HEK293 (cell line): ENCODE measurements around the gene GRB2.

Experiments used
- BCL11A ChIP-seq: fragments of 450-650 bp; formaldehyde crosslinking; IDR thresholded peaks from 2 replicates; pipeline ENCODE4 v1.5.1; 2016; ENCODE audit warnings: low read depth, missing biosample characterization, missing genetic modification characterization
- BCL11B ChIP-seq: fragments of 450-650 bp; formaldehyde crosslinking; IDR thresholded peaks from 2 replicates; pipeline ENCODE4 v1.5.1; 2016; ENCODE audit warnings: low read depth, missing biosample characterization, missing genetic modification characterization
- GFI1B ChIP-seq: fragments of 450-650 bp; formaldehyde crosslinking; IDR thresholded peaks from 2 replicates; pipeline ENCODE4 v1.5.1; 2016; ENCODE audit warnings: missing biosample characterization, missing genetic modification characterization
- GLIS1 ChIP-seq: fragments of 450-650 bp; formaldehyde crosslinking; IDR thresholded peaks from 2 replicates; pipeline ENCODE4 v1.5.1; 2016; ENCODE audit warnings: missing biosample characterization, missing genetic modification characterization
- RBAK ChIP-seq: fragments of 450-650 bp; formaldehyde crosslinking; IDR thresholded peaks from 2 replicates; pipeline ENCODE4 v1.5.1; 2016; ENCODE audit warnings: missing biosample characterization, missing genetic modification characterization
- SP2 ChIP-seq: fragments of 450-650 bp; formaldehyde crosslinking; IDR thresholded peaks from 2 replicates; pipeline ENCODE4 v1.5.1; 2016; ENCODE audit warnings: missing biosample characterization, missing genetic modification characterization
- TRIM28 ChIP-seq: IDR thresholded peaks from 2 replicates; pipeline ENCODE4 v1.6.1; 2011; ENCODE audit warnings: low read length, control low read depth, borderline replicate concordance
- ZBTB1 ChIP-seq: fragments of 450-650 bp; formaldehyde crosslinking; IDR thresholded peaks from 2 replicates; pipeline ENCODE4 v1.5.1; 2016; ENCODE audit warnings: missing biosample characterization, missing genetic modification characterization
- ZBTB17 ChIP-seq: fragments of 450-650 bp; formaldehyde crosslinking; IDR thresholded peaks from 2 replicates; pipeline ENCODE4 v1.5.1; 2016; ENCODE audit warnings: missing biosample characterization, missing genetic modification characterization
- ZFP3 ChIP-seq: fragments of 450-650 bp; formaldehyde crosslinking; IDR thresholded peaks from 2 replicates; pipeline ENCODE4 v1.5.1; 2016; ENCODE audit warnings: low read depth, missing biosample characterization, missing genetic modification characterization
- ZFP37 ChIP-seq: fragments of 450-650 bp; formaldehyde crosslinking; IDR thresholded peaks from 2 replicates; pipeline ENCODE4 v1.5.1; 2016; ENCODE audit warnings: missing biosample characterization, missing genetic modification characterization
- ZFP69B ChIP-seq: fragments of 450-650 bp; formaldehyde crosslinking; IDR thresholded peaks from 2 replicates; pipeline ENCODE4 v1.5.1; 2016; ENCODE audit warnings: missing biosample characterization, missing genetic modification characterization
- ZNF114 ChIP-seq: fragments of 450-650 bp; formaldehyde crosslinking; IDR thresholded peaks from 2 replicates; pipeline ENCODE4 v1.5.0; 2017; ENCODE audit warnings: missing biosample characterization, missing genetic modification characterization
- ZNF138 ChIP-seq: fragments of 450-650 bp; formaldehyde crosslinking; IDR thresholded peaks from 2 replicates; pipeline ENCODE4 v1.5.1; 2016; ENCODE audit warnings: missing biosample characterization, missing genetic modification characterization, borderline replicate concordance
- ZNF157 ChIP-seq: fragments of 450-650 bp; formaldehyde crosslinking; IDR thresholded peaks from 2 replicates; pipeline ENCODE4 v1.5.1; 2016; ENCODE audit warnings: missing biosample characterization, missing genetic modification characterization
- ZNF202 ChIP-seq: fragments of 450-650 bp; formaldehyde crosslinking; IDR thresholded peaks from 2 replicates; pipeline ENCODE4 v1.5.1; 2016; ENCODE audit warnings: missing biosample characterization, missing genetic modification characterization, borderline replicate concordance
- ZNF214 ChIP-seq: fragments of 450-650 bp; formaldehyde crosslinking; IDR thresholded peaks from 2 replicates; pipeline ENCODE4 v1.5.1; 2017; ENCODE audit warnings: missing biosample characterization, mild to moderate bottlenecking, missing genetic modification characterization, borderline replicate concordance
- ZNF223 ChIP-seq: fragments of 450-650 bp; formaldehyde crosslinking; IDR thresholded peaks from 2 replicates; pipeline ENCODE4 v1.5.1; 2016; ENCODE audit warnings: missing biosample characterization, missing genetic modification characterization
- ZNF248 ChIP-seq: fragments of 450-650 bp; formaldehyde crosslinking; IDR thresholded peaks from 2 replicates; pipeline ENCODE4 v1.5.1; 2017; ENCODE audit warnings: missing biosample characterization, missing genetic modification characterization
- ZNF266 ChIP-seq: fragments of 450-650 bp; formaldehyde crosslinking; IDR thresholded peaks from 2 replicates; pipeline ENCODE4 v1.5.1; 2016; ENCODE audit warnings: missing biosample characterization, missing genetic modification characterization, low read depth
- ZNF274 ChIP-seq, 2 experiments: fragments of 200-500 bp in 1 of 2; fragments of 450-650 bp in 1 of 2; sonication (Bioruptor generic) in 1 of 2; formaldehyde crosslinking in 1 of 2; IDR thresholded peaks; 2 replicates each; pipeline versions ENCODE4 v1.5.1 to v1.6.1; 2014 to 2016; ENCODE audit warnings: borderline replicate concordance in 1 of 2, inconsistent platforms in 1 of 2, low read length in 1 of 2, missing biosample characterization in 1 of 2, missing genetic modification characterization in 1 of 2
- ZNF292 ChIP-seq: fragments of 450-650 bp; formaldehyde crosslinking; IDR thresholded peaks from 2 replicates; pipeline ENCODE4 v1.5.1; 2016; ENCODE audit warnings: low read depth, missing biosample characterization, missing genetic modification characterization, borderline replicate concordance
- ZNF311 ChIP-seq: fragments of 450-650 bp; formaldehyde crosslinking; IDR thresholded peaks from 2 replicates; pipeline ENCODE4 v1.5.1; 2017; ENCODE audit warnings: missing biosample characterization, missing genetic modification characterization, borderline replicate concordance
- ZNF324 ChIP-seq: fragments of 450-650 bp; formaldehyde crosslinking; IDR thresholded peaks from 2 replicates; pipeline ENCODE4 v1.5.1; 2016; ENCODE audit warnings: missing biosample characterization, missing genetic modification characterization
- ZNF366 ChIP-seq: fragments of 450-650 bp; formaldehyde crosslinking; conservative IDR thresholded peaks from 2 replicates; pipeline ENCODE4 v1.5.1; 2016; ENCODE audit warnings: missing biosample characterization, missing genetic modification characterization
- ZNF394 ChIP-seq: fragments of 450-650 bp; formaldehyde crosslinking; IDR thresholded peaks from 2 replicates; pipeline ENCODE4 v1.5.1; 2016; ENCODE audit warnings: missing biosample characterization, missing genetic modification characterization, mild to moderate bottlenecking, moderate library complexity, borderline replicate concordance
- ZNF473 ChIP-seq: fragments of 450-650 bp; formaldehyde crosslinking; IDR thresholded peaks from 2 replicates; pipeline ENCODE4 v1.5.1; 2017; ENCODE audit warnings: missing biosample characterization, missing genetic modification characterization
- ZNF510 ChIP-seq: fragments of 450-650 bp; formaldehyde crosslinking; IDR thresholded peaks from 2 replicates; pipeline ENCODE4 v1.5.1; 2018; ENCODE audit warnings: mild to moderate bottlenecking, missing genetic modification characterization, missing biosample characterization; ENCODE audit not compliant: insufficient replicate concordance
- ZNF544 ChIP-seq: fragments of 450-650 bp; formaldehyde crosslinking; IDR thresholded peaks from 2 replicates; pipeline ENCODE4 v1.5.0; 2017; ENCODE audit warnings: missing biosample characterization, missing genetic modification characterization
- ZNF549 ChIP-seq: fragments of 450-650 bp; IDR thresholded peaks from 2 replicates; pipeline ENCODE4 v1.5.1; 2018; ENCODE audit warnings: missing biosample characterization, missing genetic modification characterization, mild to moderate bottlenecking, inconsistent platforms, moderate library complexity
- ZNF670 ChIP-seq: fragments of 450-650 bp; formaldehyde crosslinking; IDR thresholded peaks from 2 replicates; pipeline ENCODE4 v1.5.1; 2016; ENCODE audit warnings: missing biosample characterization, missing genetic modification characterization, low read depth
- ZSCAN30 ChIP-seq: fragments of 450-650 bp; IDR thresholded peaks from 2 replicates; pipeline ENCODE4 v1.5.1; 2018; ENCODE audit warnings: missing biosample characterization, mild to moderate bottlenecking, missing genetic modification characterization, moderate library complexity
- TF ChIP-seq, protein P1 (sequence below): fragments of 450-650 bp; formaldehyde crosslinking; IDR thresholded peaks from 2 replicates; pipeline ENCODE4 v1.5.1; 2016; ENCODE audit warnings: missing biosample characterization, missing genetic modification characterization
- TF ChIP-seq, protein P2 (sequence below): fragments of 450-650 bp; formaldehyde crosslinking; conservative IDR thresholded peaks from 2 replicates; pipeline ENCODE4 v1.5.1; 2016; ENCODE audit warnings: low read depth, missing biosample characterization, missing genetic modification characterization
- TF ChIP-seq, protein P3 (sequence below): fragments of 450-650 bp; formaldehyde crosslinking; IDR thresholded peaks from 2 replicates; pipeline ENCODE4 v1.5.1; 2016; ENCODE audit warnings: missing biosample characterization, missing genetic modification characterization
- TF ChIP-seq, protein P4 (sequence below): fragments of 450-650 bp; formaldehyde crosslinking; IDR thresholded peaks from 2 replicates; pipeline ENCODE4 v1.5.1; 2017; ENCODE audit warnings: missing biosample characterization, missing genetic modification characterization

The GRB2 gene

DNA sequence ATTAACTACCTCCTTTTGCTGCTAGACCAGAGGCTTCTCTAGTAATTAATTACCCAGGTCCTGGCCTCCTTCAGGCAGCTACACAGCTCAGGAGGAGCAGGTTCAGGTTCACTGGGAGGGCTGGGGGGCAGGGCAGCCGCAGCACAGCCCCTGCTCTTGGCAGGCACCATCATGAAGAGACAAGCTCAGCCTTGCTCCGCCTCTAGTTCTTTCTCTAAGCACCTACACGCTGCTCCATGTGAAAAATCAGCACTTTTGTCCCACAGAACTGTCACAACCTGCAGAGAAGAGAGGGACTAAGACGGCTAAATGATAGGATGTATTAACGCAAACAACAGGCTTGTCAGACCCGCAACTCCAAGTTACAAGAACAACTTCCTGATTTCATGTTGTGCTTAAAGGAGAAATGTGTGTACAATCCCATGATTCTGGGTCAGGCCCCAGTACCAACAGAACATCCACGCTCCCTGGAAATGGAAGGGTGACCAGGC is 53.4 kb downstream of the GRB2 start (continued):
- peak; percentile 29 for TF ChIP-seq ZNF510 (tag by site-specific recombination)
- no peak for TF ChIP-seq ZNF157
- TF ChIP-seq ZNF266 (tag by site-specific recombination) = no peak
- no peak for TF ChIP-seq ZNF202 (tag by site-specific recombination)
- no peak for TF ChIP-seq ZNF274 (IDR thresholded peaks at IDR 0.05; ENCODE audit: low read length)
- no peak for TF ChIP-seq ZNF274 (tag by site-specific recombination; IDR thresholded peaks at IDR 0.05; ENCODE audit: borderline replicate concordance)
- TF ChIP-seq, protein P1, sequence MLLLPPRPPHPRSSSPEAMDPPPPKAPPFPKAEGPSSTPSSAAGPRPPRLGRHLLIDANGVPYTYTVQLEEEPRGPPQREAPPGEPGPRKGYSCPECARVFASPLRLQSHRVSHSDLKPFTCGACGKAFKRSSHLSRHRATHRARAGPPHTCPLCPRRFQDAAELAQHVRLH (tag by site-specific recombination) = no peak
- no peak for TF ChIP-seq ZNF544 (tag by site-specific recombination)
- TF ChIP-seq ZFP69B = peak; percentile 32; the same call in 1 of the 2 replicates
- TF ChIP-seq ZNF114 (tag by site-specific recombination) = no peak
- TF ChIP-seq RBAK (tag by site-specific recombination) = no peak
- TF ChIP-seq ZNF394 (tag by site-specific recombination) = no peak
- no peak for TF ChIP-seq GFI1B (tag by site-specific recombination)
- no peak for TF ChIP-seq ZBTB1 (tag by site-specific recombination)
- no peak for TF ChIP-seq ZFP37
- peak; percentile 57 for TF ChIP-seq SP2
- TF ChIP-seq ZNF473 (tag by site-specific recombination) = no peak
- TF ChIP-seq ZNF311 = no peak
- TF ChIP-seq ZNF292 (tag by site-specific recombination) = no peak
- peak; percentile 73 for TF ChIP-seq ZBTB17 (tag by site-specific recombination)
- no peak for TF ChIP-seq ZNF138 (tag by site-specific recombination)
- no peak for TF ChIP-seq TRIM28
- no peak for TF ChIP-seq BCL11A (tag by site-specific recombination)
- peak; percentile 34; the same call in 1 of the 2 replicates for TF ChIP-seq GLIS1 (tag by site-specific recombination)
- TF ChIP-seq, protein P2, sequence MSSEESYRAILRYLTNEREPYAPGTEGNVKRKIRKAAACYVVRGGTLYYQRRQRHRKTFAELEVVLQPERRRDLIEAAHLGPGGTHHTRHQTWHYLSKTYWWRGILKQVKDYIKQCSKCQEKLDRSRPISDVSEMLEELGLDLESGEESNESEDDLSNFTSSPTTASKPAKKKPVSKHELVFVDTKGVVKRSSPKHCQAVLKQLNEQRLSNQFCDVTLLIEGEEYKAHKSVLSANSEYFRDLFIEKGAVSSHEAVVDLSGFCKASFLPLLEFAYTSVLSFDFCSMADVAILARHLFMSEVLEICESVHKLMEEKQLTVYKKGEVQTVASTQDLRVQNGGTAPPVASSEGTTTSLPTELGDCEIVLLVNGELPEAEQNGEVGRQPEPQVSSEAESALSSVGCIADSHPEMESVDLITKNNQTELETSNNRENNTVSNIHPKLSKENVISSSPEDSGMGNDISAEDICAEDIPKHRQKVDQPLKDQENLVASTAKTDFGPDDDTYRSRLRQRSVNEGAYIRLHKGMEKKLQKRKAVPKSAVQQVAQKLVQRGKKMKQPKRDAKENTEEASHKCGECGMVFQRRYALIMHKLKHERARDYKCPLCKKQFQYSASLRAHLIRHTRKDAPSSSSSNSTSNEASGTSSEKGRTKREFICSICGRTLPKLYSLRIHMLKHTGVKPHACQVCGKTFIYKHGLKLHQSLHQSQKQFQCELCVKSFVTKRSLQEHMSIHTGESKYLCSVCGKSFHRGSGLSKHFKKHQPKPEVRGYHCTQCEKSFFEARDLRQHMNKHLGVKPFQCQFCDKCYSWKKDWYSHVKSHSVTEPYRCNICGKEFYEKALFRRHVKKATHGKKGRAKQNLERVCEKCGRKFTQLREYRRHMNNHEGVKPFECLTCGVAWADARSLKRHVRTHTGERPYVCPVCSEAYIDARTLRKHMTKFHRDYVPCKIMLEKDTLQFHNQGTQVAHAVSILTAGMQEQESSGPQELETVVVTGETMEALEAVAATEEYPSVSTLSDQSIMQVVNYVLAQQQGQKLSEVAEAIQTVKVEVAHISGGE (tag by site-specific recombination) = no peak
- TF ChIP-seq ZNF324 (tag by site-specific recombination) = no peak
- TF ChIP-seq ZNF248 = no peak
- TF ChIP-seq ZNF549 (tag by site-specific recombination) = no peak
- no peak for TF ChIP-seq ZFP3 (tag by site-specific recombination)
- TF ChIP-seq ZSCAN30 (tag by site-specific recombination) = no peak
- peak; percentile 54 for TF ChIP-seq ZNF366 (tag by site-specific recombination)
- no peak for TF ChIP-seq ZNF223 (tag by site-specific recombination)
- no peak for TF ChIP-seq BCL11B (tag by site-specific recombination)
- TF ChIP-seq, protein P3, sequence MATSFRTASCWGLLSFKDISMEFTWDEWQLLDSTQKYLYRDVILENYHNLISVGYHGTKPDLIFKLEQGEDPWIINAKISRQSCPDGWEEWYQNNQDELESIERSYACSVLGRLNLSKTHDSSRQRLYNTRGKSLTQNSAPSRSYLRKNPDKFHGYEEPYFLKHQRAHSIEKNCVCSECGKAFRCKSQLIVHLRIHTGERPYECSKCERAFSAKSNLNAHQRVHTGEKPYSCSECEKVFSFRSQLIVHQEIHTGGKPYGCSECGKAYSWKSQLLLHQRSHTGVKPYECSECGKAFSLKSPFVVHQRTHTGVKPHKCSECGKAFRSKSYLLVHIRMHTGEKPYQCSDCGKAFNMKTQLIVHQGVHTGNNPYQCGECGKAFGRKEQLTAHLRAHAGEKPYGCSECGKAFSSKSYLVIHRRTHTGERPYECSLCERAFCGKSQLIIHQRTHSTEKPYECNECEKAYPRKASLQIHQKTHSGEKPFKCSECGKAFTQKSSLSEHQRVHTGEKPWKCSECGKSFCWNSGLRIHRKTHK (tag by site-specific recombination) = no peak
- no peak for TF ChIP-seq ZNF214 (tag by site-specific recombination)
- TF ChIP-seq, protein P4, sequence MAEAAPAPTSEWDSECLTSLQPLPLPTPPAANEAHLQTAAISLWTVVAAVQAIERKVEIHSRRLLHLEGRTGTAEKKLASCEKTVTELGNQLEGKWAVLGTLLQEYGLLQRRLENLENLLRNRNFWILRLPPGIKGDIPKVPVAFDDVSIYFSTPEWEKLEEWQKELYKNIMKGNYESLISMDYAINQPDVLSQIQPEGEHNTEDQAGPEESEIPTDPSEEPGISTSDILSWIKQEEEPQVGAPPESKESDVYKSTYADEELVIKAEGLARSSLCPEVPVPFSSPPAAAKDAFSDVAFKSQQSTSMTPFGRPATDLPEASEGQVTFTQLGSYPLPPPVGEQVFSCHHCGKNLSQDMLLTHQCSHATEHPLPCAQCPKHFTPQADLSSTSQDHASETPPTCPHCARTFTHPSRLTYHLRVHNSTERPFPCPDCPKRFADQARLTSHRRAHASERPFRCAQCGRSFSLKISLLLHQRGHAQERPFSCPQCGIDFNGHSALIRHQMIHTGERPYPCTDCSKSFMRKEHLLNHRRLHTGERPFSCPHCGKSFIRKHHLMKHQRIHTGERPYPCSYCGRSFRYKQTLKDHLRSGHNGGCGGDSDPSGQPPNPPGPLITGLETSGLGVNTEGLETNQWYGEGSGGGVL = no peak
- TF ChIP-seq ZNF670 (tag by site-specific recombination) = no peak
